ENCODE results near the gene KCND3.

DNA sequence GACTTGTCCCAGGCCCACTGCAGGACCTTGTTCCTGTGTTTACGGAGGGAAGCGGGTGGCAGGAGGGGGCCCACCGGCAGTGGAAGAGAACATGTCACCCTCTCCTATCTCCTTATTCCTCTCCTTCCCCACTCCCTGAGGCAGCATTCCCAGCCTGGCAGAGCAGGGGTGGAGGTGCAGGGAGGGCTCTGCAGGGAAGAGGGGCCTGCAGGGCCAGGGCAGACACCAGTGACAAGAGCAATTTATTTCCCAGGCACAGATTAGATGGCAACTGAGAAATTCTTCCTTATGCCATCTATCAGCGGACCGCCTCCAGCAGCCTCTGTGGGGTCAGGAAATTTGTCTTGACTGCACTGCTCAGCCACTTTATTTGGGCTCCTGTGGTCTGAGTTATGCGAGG, 127.9 kb downstream of the KCND3 start:
- TF ChIP-seq, protein P1, sequence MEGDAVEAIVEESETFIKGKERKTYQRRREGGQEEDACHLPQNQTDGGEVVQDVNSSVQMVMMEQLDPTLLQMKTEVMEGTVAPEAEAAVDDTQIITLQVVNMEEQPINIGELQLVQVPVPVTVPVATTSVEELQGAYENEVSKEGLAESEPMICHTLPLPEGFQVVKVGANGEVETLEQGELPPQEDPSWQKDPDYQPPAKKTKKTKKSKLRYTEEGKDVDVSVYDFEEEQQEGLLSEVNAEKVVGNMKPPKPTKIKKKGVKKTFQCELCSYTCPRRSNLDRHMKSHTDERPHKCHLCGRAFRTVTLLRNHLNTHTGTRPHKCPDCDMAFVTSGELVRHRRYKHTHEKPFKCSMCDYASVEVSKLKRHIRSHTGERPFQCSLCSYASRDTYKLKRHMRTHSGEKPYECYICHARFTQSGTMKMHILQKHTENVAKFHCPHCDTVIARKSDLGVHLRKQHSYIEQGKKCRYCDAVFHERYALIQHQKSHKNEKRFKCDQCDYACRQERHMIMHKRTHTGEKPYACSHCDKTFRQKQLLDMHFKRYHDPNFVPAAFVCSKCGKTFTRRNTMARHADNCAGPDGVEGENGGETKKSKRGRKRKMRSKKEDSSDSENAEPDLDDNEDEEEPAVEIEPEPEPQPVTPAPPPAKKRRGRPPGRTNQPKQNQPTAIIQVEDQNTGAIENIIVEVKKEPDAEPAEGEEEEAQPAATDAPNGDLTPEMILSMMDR (IDR thresholded peaks at IDR 0.05; ENCODE audit: low read depth, low read length, missing input control): no peak
- TF ChIP-seq RAD21 (IDR thresholded peaks at IDR 0.05) (no peak), GABPA (IDR thresholded peaks at IDR 0.05 in 1 of 2, conservative IDR thresholded peaks at IDR 0.05 in 1 of 2) (no peak), EGR1 (IDR thresholded peaks at IDR 0.05; ENCODE audit: low read depth in 2 of 2) (no peak), NR2F2 (IDR thresholded peaks at IDR 0.05) (no peak)
- TF ChIP-seq, protein P2, sequence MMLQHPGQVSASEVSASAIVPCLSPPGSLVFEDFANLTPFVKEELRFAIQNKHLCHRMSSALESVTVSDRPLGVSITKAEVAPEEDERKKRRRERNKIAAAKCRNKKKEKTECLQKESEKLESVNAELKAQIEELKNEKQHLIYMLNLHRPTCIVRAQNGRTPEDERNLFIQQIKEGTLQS (IDR thresholded peaks at IDR 0.05): no peak
- TF ChIP-seq, protein P3, sequence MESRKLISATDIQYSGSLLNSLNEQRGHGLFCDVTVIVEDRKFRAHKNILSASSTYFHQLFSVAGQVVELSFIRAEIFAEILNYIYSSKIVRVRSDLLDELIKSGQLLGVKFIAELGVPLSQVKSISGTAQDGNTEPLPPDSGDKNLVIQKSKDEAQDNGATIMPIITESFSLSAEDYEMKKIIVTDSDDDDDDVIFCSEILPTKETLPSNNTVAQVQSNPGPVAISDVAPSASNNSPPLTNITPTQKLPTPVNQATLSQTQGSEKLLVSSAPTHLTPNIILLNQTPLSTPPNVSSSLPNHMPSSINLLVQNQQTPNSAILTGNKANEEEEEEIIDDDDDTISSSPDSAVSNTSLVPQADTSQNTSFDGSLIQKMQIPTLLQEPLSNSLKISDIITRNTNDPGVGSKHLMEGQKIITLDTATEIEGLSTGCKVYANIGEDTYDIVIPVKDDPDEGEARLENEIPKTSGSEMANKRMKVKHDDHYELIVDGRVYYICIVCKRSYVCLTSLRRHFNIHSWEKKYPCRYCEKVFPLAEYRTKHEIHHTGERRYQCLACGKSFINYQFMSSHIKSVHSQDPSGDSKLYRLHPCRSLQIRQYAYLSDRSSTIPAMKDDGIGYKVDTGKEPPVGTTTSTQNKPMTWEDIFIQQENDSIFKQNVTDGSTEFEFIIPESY (IDR thresholded peaks at IDR 0.05): no peak
